GM21786 (cell line): ENCODE measurements around the gene FGFR3.

Experiments used
- ATAC-seq: cut with Tn5 transposase; IDR thresholded peaks from one replicate; pipeline ENCODE4 v1.9.1; 2021; ENCODE audit not compliant: unreplicated experiment

The FGFR3 gene

DNA sequence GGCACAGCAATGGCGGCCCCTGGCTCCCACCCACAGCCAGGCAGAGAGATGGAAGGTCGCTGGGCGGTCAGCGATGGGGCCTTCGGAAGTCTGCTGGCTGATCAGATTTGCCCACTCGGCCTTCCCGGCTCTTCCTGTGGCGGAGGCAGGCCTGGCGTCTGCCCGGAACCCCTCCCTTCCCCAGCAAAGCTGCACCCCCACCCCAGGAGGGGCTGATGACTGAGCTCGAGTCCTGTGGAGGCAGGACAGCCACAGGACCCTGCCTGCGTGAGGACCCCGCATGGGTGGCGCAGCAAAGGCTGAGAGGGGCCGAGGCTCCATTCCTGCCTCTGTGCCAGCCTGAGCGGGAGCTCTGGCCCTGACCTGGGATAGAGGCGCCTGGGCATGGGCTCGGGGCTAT lies 37.0 kb upstream of the FGFR3 start:
- no peak for ATAC-seq

DNA sequence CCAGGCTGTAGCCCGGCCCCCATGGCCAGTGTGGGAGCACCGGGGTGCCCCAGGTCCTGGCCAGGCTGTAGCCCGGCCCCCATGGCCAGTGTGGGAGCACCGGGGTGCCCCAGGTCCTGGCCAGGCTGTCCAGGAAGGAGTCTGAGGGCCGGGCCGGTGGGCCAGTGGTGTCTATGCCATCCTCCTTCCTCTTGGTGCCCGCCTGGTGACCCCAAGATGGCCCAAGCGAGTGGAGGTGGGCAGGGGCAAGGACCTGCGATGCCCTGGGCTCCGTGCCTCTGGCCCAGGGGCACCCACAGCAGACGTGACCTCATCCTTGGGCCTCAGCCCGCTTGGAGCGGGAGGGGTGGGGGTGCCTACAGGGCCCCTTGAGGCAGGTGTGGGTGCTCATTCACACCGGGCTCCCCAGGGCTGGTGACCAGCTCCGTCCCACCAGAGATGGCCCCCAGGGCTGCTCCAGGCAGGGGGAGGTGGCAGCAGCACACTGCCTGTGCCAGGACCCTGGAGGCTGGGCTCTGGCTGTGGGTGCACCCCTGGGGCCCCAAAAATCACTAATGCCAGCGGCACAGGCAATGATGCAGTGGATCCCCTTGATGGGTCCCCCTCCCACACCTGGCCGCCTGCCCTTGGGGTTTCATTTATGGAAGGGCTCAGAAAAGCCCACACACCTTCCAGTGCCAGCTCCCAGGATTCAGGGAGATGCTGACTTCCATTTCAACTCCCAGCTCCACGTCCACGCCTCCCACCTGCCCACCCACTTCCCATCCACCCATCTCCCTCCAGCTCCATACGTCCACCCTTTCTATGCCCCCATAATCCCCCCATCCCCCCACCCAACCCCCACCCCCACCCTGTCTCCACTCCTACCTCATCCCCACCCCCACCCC lies 36.0 kb upstream of the FGFR3 start:
- ATAC-seq = no peak

GRCh38 chr4:1757836-1758235 lies 35.3 kb upstream of the FGFR3 start:
- ATAC-seq = no peak

DNA sequence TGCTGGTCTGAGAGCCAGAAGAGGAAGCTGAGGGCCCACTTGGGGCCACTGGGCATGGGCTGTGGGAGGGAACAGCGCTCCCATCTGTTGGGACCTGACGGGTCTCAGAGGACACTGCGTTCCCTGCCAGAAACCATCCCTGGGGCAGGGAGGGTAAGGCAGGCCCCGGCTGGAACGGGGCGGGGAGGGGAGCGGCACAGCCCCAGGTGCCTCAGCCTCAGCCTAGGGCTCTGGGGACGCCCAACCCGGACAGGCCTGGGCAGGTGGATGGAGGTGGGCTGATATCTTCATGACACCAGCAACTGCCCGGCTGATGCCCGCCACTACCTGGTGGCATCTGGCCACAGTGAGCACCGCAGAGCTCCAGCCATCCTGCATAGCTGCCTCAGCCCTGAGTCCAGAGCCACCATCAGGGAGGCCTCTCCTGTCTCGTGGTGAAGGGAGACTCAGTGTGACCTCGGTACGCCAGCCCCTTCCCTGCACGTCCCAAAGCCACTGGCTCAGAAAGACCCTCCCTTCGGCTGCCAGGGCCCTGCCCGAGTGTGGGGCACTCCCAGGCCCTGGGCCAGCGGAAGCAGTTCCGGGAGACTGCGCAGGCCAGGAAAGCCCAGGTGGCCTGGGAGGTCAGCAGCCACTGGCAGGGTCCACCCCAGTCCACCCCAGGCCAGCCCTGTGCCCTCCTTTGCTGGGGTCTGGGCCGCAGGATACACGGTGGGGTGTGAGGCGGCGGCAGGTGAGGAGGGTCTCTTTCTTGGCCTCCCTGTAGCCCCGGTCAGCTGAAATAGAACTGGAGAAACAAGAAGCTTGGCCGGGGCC lies 34.6 kb upstream of the FGFR3 start:
- no peak for ATAC-seq

- ATAC-seq = no peak
These were observed 33.8 kb upstream of the FGFR3 start for GRCh38 chr4:1759170-1759817.

DNA sequence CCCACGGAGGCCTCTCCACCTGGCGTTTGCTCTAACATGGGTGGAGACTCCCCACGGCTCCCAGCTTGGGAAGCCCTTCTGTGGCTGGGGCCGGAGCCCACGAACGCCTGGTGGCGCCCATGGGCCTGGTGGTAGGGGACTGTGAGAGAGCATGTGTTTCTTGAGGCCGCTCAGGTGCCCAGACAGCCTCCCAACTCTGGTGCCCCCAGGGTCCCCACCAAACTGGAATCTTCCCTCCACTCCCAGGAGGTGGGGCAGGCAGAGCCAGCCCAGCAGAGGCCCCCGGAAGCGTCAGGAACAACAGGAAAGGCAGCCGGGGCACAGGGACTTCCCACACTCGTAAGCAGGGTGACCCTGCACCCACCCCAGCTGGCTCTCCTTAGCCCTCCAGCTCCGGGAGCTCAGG lies 33.3 kb upstream of the FGFR3 start:
- ATAC-seq = no peak

GRCh38 chr4:1760521-1761071 lies 32.5 kb upstream of the FGFR3 start:
- ATAC-seq = no peak

DNA sequence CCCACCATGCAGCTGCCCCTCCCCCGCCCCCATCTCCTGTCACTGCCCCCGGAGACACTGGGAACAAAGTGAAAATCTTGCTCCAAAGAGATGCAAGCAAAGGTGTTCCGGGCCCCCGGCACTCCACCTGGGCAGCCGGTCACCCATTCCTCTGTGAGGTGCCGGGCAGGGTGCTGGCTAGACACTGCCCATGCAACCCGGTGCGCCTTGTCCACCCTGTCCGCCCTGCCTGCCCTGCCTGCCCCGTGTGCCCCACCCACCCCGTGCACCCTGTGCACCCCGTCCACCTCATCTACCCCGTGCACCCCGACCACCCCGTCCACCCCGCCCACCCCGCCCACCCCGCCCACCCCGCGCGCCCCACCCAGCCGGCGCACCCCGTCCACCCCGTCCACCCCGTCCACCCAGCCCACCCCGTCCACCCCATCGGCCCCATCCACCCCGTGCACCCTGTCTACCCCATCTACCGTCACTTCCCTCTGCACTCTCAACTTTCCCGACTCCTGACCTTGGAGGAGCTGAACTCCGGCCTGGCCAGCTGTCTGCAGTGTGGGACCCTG lies 31.9 kb upstream of the FGFR3 start:
- ATAC-seq = no peak

DNA sequence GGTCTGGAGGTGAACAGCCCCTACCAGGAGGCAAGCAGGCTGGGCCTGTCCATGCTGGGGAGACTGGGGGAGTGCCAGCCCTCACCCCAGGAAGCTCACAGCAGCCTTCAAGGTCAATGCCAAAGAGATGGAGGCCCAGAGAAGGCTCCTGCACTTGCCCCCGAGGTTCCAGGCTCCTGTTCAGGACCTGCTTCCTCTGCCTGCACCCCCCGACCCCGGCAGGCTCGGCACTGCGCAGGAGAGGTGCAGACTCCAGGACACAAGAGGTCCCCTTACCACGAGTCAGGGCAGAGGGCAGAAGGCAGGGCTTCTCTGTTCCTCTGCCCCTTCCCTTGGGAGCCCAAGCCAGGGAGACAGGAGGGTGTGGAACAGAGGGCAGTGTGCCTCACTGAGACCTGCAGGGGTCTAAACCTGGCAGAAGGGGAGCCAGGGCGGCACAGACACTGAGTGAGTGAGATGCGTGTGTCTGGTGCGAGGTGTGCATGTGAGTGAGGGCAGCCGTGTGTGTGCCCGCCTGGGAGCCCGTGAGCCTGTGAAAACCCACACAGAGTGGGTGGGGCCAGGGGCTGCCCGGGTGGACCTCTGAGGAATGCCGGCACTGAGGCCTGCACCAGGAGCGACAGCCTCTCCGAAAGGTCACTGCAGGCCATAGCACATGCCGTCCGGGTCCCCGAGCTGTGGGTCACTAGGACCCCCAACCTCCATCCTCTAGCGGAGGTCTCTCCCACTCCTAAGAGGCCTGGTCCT lies 30.7 kb upstream of the FGFR3 start:
- no peak for ATAC-seq

GRCh38 chr4:1763070-1763549 lies 30.0 kb upstream of the FGFR3 start:
- ATAC-seq = no peak

- ATAC-seq = no peak
These were observed 29.5 kb upstream of the FGFR3 start for GRCh38 chr4:1763550-1764080.

GRCh38 chr4:1764670-1765069 lies 28.4 kb upstream of the FGFR3 start:
- ATAC-seq = no peak

DNA sequence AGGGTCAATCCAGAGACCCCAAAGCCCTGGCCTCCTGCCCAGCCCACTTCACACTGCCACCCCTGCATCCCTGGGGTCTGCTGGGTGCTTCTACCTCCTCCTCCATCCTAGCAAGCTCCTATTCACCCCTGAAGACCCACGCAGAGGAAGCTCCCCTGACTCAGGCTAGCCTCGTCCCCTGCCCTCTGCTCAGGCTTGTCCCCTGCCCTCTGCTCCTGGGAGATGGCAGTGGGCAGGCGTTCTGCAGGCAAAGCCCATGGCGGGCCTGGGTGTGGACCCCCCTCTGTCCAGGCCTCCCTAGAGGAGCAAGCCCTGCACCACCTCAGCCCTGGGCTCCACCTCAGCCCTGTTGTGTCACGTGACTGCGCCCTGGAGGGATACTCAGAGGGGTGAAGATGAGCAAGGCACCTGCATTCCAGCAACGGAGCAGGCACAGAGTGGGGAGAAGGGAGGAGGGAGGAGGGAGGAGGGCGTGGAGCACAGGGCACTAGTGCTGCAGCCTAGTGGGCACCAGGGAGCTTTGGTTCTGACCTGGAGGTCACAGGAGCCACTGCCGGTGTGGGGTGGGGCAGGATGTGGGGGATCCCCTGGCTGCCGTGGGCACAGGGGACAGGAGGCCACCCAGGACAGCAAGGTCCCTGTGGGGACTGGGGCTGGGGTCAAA lies 27.6 kb upstream of the FGFR3 start:
- ATAC-seq = no peak

DNA sequence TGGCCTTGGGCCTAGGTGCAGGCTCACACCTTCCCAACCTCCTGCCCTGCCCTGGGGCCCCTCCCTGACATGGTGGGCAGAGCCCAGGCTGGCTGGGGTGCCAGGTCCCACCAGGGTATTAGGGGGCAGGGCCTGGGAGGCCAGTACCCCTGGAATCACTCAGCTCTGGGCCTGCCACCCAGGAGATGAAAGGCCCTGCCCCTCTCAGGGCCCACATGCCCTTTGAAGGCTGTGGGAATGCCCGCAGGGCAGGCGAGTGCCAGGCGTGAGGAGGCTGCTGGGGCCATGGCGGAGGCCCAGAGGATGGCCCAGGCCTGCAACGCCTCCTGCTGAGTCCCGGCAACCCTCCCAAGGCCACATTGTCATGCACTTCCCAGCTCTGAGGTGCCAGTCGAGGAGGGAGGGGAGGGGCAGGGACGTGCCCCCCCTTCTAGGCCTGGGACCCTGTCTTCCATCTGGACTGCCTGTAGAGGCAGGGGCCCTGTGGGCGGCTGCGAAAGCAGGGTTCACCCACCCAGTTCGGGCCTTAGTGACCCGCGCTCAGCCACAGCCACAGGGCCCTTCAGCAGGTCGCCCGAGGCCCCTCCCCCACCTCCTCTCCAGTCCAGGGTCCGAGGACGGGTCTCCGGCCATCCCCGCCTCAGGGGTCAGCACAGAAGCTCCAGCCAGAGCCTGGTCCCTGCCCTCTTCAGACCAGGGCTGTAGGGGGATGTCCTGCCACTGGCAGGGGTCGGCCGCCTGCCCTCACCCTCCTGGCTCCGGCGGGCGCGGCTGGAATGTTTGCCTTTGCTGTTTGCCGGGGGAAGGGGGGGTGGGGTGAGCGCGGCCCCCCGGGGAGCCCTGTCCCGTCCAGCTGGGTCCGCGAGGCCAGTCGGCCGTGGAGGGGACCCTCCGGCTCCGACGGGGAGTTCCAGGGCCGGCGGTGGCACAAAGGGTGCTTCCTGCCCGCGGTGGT lies 26.7 kb upstream of the FGFR3 start:
- no peak for ATAC-seq

DNA sequence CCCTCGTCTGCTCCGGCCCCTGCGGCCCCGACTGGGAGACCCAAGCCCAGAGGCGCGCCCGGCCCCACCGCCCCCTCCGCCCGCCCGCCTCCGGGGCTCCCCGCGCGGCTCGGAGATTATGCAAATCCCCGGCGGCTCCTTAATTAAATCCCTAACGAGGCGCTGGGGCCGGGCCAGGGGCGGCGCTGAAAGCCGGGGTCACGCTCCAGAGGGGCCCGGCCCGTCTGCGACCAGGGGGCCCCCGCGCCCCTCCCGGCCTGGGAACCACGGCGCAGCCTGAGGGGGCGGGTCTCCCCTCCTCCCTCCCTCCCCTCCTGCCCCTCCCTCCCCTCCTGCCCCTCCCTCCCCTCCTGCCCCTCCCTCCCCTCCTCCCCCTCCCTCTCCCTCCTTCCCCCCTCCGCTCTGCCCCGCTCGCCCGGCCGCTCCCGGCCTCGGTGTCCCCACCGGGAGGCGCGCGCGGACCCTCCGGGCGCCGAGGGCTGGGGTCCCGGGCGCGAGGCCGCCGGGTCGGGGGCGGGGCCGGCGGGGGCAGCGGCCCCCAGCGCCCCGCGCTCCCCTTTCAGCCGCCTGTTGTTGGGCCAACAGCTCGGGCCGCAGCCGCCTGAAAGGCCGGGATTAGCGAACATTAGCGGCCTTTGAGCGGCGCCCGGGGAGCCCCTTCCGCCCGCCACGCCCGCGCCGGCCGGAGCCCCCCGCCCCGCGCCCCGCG lies 25.9 kb upstream of the FGFR3 start:
- ATAC-seq = no peak

DNA sequence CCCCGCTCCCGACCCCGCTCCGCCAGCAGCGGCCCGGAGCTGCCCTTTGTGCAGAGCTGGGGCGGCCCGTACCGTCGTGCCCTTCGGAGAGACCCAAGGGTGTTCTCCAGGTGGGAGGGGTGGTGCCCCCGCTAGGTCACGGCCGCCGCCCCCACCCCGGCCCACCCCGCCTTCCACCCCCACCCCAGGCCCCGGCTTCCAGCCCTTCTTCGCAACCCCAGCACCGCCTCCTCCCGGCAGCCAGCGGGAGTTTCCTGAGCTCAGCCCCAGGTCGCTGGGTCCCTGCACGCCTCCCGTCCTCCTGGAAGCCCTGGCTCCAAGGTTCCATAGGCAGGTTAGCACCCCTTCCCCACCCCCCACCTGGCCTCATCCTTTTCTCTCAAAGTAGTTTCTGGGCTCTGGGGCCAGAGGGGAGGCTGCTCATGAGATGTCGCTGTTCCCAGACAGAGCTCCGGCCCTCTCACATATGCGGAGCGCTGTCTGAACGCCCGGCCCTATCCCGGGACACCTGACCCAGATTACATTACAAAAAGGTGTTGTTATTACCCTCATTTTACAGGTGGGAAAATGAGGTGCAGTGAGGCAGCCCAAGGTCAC lies 25.2 kb upstream of the FGFR3 start:
- no peak for ATAC-seq

GRCh38 chr4:1768367-1769034 lies 24.6 kb upstream of the FGFR3 start:
- no peak for ATAC-seq
